ENCODE data around the gene ROBO1.
"Not testable (repeated sequence)": the region's sequence is repeated elsewhere in the genome, so short reads cannot be mapped to it uniquely, and the experiment has no call there.

ROBO1 gene

GRCh38 chr3:79366414-79366813 is 401.4 kb downstream of the ROBO1 start:
- peak; percentile 7 to 37 for DNase-seq

DNA sequence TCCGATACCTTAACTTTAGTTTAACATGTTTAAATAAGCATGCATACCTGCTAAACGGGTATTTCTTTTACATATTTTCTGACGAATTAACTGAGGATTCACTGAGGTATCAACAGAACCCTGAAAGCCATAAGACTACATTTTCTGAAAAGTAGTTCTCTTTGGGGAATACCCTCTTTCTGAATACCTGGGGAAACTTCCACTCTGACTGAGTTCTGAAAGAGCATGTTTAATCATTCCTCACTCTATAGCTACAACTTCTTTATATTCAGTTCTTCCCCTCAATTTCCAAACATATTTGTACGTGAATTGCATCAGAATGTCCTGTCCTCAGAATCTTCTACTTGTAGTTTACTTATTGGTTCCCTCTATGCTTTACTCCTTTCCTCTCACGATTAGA is 403.0 kb downstream of the ROBO1 start:
- DNase-seq, result no peak

- DNase-seq, result no peak
These were observed 405.1 kb downstream of the ROBO1 start for GRCh38 chr3:79362571-79363270.

DNA sequence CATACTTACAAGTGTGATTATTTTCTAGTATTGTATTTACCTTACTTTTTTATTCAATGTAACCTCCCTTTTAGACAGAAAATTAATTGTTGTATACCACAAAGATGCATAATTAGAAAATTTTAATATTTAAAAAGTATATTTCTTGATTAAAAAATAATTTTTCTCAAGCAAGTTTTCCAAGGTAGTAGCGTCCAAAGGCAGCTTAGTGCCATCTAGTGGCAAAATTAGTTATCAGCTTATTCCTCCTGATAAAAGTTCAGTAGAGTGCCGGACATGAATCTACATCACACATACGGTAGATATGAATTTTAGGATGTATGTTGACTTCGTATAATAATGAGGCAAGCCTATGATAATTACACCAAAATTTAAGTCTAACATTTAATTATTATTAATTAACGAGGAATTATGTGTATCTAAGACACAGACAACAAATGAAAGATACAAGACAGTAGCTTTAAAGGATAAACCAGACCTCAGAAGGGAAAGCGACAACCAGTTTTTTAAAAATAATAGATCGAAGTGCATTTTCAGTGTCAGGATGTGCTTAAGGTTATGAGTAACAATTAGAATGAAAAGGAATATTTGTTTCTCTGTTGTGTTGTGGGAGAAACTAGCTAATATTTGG is 405.9 kb downstream of the ROBO1 start:
- DNase-seq, result peak; percentile 71 to 86

DNA sequence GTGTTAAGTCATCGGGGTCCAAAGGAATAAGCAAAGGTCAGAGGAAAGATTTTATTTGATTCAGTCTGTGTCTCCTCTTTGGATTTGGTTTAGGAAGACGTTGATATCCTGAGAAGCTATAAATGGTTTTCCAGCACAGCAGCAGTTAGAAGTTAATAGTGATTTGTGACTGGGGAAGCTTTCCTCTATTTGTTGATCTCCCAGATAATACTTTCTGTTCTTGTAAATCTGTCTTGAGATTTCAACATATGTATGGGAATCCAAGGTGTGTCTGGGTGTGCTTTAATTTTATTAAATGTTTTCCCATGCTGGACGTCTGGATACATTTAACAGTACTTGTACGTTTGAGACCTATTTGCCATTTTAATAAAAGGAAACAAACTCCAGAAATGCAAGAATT is 409.5 kb downstream of the ROBO1 start:
- DNase-seq, result no peak

GRCh38 chr3:79354179-79354688 is 413.6 kb downstream of the ROBO1 start:
- DNase-seq, result no peak

- no peak for DNase-seq
These were observed 416.1 kb downstream of the ROBO1 start for GRCh38 chr3:79351699-79352098.

DNA sequence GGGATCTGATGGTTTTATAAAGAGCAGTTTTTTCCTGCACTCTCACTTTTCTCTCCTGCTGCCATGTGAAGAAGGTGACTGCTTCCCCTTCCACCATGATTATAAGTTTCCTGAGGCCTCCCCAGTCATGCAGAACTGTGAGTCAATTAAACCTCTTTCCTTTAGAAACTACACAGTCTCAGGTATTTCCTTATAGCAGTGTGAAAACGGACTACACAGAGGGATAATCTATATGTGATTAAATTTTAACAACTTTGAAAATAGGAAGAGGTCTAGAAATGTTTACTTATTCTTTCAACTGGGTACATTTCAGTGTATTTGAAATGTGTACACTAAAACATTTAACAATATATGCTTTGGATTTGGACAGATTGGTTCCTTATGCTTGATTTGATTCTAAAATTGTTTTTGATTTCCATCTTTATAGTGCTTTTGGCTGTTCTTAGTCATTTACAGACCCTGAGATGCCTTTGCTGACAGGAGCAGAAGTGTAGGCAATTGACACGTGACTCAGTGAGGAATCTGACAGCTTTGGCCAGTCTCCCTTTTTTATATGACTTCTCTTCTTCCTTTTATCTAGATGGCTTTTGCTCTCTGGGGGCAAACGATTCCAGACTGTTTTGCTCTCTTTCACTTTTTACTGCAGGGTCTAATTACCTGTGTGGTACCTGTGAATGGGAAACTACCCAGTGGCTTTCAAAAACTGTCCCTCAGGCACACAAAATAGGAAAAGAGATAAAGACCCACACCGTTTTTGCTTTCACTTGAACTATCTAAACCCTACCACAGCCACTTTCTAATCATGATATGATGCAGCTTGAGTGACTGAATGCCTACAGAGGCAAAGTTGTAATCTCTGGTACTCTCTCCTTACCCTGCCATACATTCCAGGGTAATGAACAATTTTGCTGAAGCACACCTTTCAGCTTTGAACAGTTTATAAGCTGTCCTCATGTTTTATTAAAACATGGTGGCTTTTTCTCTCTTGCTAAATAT is 422.6 kb downstream of the ROBO1 start:
- DNase-seq, result peak in 1 of 2 experiments; percentile 25

- no peak for DNase-seq
These were observed 425.8 kb downstream of the ROBO1 start for GRCh38 chr3:79341961-79342360.

- DNase-seq, result no peak
These were observed 428.0 kb downstream of the ROBO1 start for GRCh38 chr3:79339846-79340245.

GRCh38 chr3:79337798-79338197 is 430.0 kb downstream of the ROBO1 start:
- DNase-seq, result no peak

GRCh38 chr3:79329154-79329553 is 438.6 kb downstream of the ROBO1 start:
- DNase-seq, result peak in 1 of 2 experiments; percentile 41

DNA sequence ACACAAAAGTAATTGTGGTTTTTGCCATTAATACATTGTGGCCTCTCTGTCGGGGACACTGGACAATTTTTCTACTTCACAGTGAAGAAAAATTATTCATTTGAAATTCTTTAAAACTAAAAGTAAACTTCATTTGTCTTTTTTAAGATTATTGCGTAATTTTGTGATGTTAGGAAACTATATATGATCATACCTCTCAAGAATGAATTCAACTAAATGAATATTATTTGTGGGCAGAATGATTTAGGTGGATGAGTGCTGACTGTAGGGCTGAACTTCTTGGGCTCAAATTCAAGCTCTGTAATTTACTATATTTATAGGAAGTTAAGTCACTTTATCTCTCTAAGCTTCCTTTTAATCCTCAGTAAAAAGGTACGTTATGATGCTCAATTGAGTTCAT is 441.2 kb downstream of the ROBO1 start:
- no peak for DNase-seq

DNA sequence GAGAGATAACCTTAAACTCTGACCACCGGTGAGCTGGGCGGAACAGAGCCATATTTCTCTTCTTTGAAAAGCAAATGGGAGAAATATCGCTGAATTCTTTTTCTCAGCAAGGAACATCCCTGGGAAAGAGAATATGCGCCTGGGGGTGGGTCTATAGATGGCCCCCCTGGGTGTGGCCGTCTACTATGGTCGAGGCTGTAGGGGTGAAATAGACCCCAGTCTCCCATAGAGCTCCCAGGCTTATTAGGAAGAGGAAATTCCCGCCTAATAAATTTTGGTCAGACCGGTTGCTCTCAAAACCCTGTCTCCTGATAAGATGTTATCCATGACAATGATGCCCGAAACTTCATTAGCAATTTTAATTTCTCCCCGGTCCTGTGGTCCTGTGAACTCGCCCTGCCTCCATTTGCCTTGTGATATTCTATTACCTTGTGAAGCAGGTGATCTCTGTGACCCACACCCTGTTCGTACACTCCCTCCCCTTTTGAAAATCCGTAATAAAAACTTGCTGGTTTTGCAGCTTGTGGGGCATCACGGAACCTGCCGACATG is 441.9 kb downstream of the ROBO1 start:
- not testable (repeated sequence) for DNase-seq

DNA sequence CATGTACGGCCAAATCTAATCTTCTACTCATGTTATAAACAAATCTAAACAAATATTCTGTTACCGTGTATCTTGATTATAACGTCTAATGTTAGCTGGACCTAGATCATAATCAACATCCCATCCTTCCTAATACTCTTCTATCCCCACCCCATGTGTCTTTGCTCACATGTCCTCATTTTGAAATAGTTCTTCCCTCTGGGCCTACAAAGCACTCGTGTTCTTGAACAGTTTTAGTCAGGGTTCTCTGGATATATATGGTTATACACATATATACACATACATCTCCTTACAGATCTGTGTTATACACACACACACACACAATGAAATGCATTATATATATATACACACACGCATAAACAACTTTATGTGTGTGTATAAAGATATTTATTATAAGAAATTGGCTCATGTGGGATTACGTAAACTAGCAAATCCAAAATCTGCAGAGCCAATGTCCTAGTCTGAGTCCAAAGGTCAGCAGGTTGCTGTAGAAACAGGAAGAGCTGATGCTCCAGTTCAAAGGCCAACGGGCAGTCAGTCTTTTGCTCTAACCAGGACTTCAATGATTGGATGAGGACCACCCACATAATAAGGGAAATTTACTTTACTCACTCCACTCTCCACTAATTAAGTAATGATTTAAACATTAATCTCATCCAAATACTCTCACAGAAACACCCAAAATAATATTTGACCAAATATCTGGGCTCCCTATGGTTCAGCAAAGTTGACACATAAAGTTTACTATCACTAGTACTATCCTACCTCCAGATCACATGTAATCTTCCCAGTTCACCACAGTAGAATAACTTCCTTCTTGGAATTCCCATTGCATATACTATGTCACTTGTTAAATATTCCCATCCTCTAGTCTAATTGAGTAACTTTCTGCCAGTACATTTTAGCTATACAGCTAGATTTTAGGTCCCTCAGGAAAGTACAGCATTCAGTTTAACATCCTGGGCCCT is 450.0 kb downstream of the ROBO1 start:
- DNase-seq, result no peak

DNA sequence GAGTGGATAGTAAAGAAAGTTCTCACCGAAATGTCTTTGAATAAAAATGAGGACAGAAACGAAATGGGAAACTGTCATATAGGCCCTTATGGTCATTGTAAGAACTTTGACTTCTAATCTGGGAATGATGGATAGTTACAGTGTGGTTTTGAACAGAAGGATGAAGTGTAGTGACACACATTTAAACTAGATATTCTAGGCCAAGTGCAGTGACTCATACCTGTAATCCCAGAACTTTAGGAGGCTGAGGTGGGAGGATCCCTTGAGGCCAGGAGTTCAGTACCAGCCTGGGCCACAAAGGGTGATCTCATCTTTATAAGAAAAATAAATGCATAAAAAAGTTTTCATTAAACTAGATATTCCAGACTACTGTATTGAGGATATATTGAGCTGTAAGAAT is 452.8 kb downstream of the ROBO1 start:
- DNase-seq, result no peak

- DNase-seq, result no peak
These were observed 453.3 kb downstream of the ROBO1 start for GRCh38 chr3:79314544-79314943.

- DNase-seq, result peak in 1 of 2 experiments; percentile 27
These were observed 457.8 kb downstream of the ROBO1 start for GRCh38 chr3:79310016-79310415.

- DNase-seq, result no peak
These were observed 460.7 kb downstream of the ROBO1 start for GRCh38 chr3:79306934-79307570.

- not testable (repeated sequence) for DNase-seq
These were observed 467.7 kb downstream of the ROBO1 start for GRCh38 chr3:79299949-79300635.

Measured in NCI-H446 (cell line).